IMR-90 (cell line): ENCODE data around the gene LUC7L. TPM values are rescaled to one million over a fixed set of nuclear protein-coding genes. Genes with fewer than 3 reads are reported as not detected.

ENCODE experiments used
- ATAC-seq: fragments of 200-7000 bp; cut with Tn5 transposase; 2 replicates; pipeline ENCODE4 v1.9.1; 2020; ENCODE audit warnings: low read depth, mild to moderate bottlenecking, moderate library complexity
- BruUV-seq: library from RNA; stranded (reverse); fragments of 400-500 nt; replicated peaks from 2 replicates; lab custom pipeline; 2021; lab: Mats Ljungman, UMichigan
- CTCF ChIA-PET: fragments of 300-600 bp; formaldehyde crosslinking; extraction: SDS; loops from one replicate; lab custom pipeline; 2021; ENCODE audit warnings: antibody characterized with exemption; lab: Yijun Ruan, JAX
- POLR2A ChIA-PET: fragments of 300-600 bp; sonication (Branson Sonifier 250); formaldehyde crosslinking; loops from one replicate; lab custom pipeline; 2022; ENCODE audit warnings: antibody characterized with exemption; ENCODE audit not compliant: unreplicated experiment; lab: Charles Lee
- DNase-seq: peaks from one replicate; pipeline ENCODE4 v3.0.0; 2013
- H2AFZ ChIP-seq: replicated peaks from 2 replicates; pipeline ENCODE3; 2013; ENCODE audit warnings: low read length, mild to moderate bottlenecking; ENCODE audit not compliant: poor library complexity
- H2AK5ac ChIP-seq: 2 replicates; pipeline ENCODE4 v1.6.1; 2013; ENCODE audit warnings: low read depth, low read length, inconsistent platforms
- H2AK9ac ChIP-seq: replicated peaks from 2 replicates; pipeline ENCODE3; 2013; ENCODE audit warnings: mild to moderate bottlenecking, low read depth, low read length, moderate library complexity; ENCODE audit not compliant: poor library complexity
- H2BK120ac ChIP-seq: 2 replicates; pipeline ENCODE4 v1.6.1; 2013; ENCODE audit warnings: low read depth, low read length, inconsistent platforms
- H2BK15ac ChIP-seq: 3 replicates; pipeline ENCODE4 v1.6.1; 2013; ENCODE audit warnings: low read depth, low read length, inconsistent platforms
- H2BK20ac ChIP-seq: 2 replicates; pipeline ENCODE4 v1.6.1; 2013; ENCODE audit warnings: low read depth, mild to moderate bottlenecking, inconsistent platforms, low read length, moderate library complexity
- H2BK5ac ChIP-seq: 2 replicates; pipeline ENCODE4 v1.6.1; 2013; ENCODE audit warnings: mild to moderate bottlenecking, low read depth, low read length, inconsistent platforms; ENCODE audit not compliant: poor library complexity, severe bottlenecking
- H3K14ac ChIP-seq: replicated peaks from 2 replicates; pipeline ENCODE4 v1.6.1; 2013; ENCODE audit warnings: low read depth, low read length, inconsistent platforms
- H3K18ac ChIP-seq: 2 replicates; pipeline ENCODE4 v1.6.1; 2013; ENCODE audit warnings: low read depth, low read length, control low read depth
- H3K23ac ChIP-seq: 2 replicates; pipeline ENCODE4 v1.6.1; 2013; ENCODE audit warnings: low read depth, low read length, inconsistent platforms
- H3K27ac ChIP-seq: 2 replicates; pipeline ENCODE4 v1.5.1; 2013; ENCODE audit warnings: mild to moderate bottlenecking, control low read depth, low read length; ENCODE audit not compliant: insufficient read depth
- H3K27me3 ChIP-seq: 2 replicates; pipeline ENCODE4 v1.6.1; 2013; ENCODE audit warnings: low read length; ENCODE audit not compliant: control insufficient read depth, insufficient read depth
- H3K36me3 ChIP-seq: 2 replicates; pipeline ENCODE4 v1.6.1; 2013; ENCODE audit warnings: low read length, mixed read lengths; ENCODE audit not compliant: control insufficient read depth, insufficient read depth
- H3K4ac ChIP-seq: 2 replicates; pipeline ENCODE4 v1.6.1; 2013; ENCODE audit warnings: low read depth, low read length, inconsistent platforms
- H3K4me1 ChIP-seq: 2 replicates; pipeline ENCODE4 v1.6.1; 2013; ENCODE audit warnings: low read length, mixed read lengths; ENCODE audit not compliant: control insufficient read depth, insufficient read depth
- H3K4me2 ChIP-seq: 2 replicates; pipeline ENCODE4 v1.6.1; 2013; ENCODE audit warnings: low read depth, mild to moderate bottlenecking, control low read depth, low read length, moderate library complexity
- H3K4me3 ChIP-seq: 2 replicates; pipeline ENCODE4 v1.5.1; 2013; ENCODE audit warnings: low read depth, mild to moderate bottlenecking, control low read depth, low read length, moderate library complexity; ENCODE audit not compliant: insufficient read depth
- H3K56ac ChIP-seq: 2 replicates; pipeline ENCODE4 v1.6.1; 2013; ENCODE audit warnings: low read length, inconsistent platforms; ENCODE audit not compliant: insufficient read depth; ENCODE audit errors: extremely low read depth
- H3K79me1 ChIP-seq, 2 experiments: 2 replicates each; pipeline ENCODE4 v1.6.1; 2013; ENCODE audit warnings: low read length in 2 of 2, inconsistent platforms in 1 of 2, low read depth in 1 of 2
- H3K9ac ChIP-seq: 2 replicates; pipeline ENCODE4 v1.6.1; 2013; ENCODE audit warnings: low read depth, low read length, control low read depth
- H3K9me1 ChIP-seq: 2 replicates; pipeline ENCODE4 v1.6.1; 2013; ENCODE audit warnings: low read length, inconsistent platforms; ENCODE audit not compliant: insufficient read depth
- H3K9me3 ChIP-seq: 2 replicates; pipeline ENCODE4 v1.6.1; 2013; ENCODE audit warnings: low read length; ENCODE audit not compliant: control insufficient read depth, insufficient read depth
- H4K20me1 ChIP-seq: 2 replicates; pipeline ENCODE4 v1.6.1; 2013; ENCODE audit warnings: low read length, inconsistent platforms; ENCODE audit not compliant: insufficient read depth
- H4K5ac ChIP-seq: 2 replicates; pipeline ENCODE4 v1.6.1; 2013; ENCODE audit warnings: mild to moderate bottlenecking, low read depth, low read length, control low read depth
- H4K8ac ChIP-seq, 2 experiments: 2 replicates each; pipeline ENCODE4 v1.6.1; 2013; ENCODE audit warnings: low read depth in 2 of 2, low read length in 2 of 2, control low read depth in 1 of 2, inconsistent platforms in 1 of 2
- H4K91ac ChIP-seq: 2 replicates; pipeline ENCODE4 v1.6.1; 2013; ENCODE audit warnings: low read depth, low read length, inconsistent platforms; ENCODE audit not compliant: insufficient read depth
- RFX5 ChIP-seq: IDR thresholded peaks from 2 replicates; pipeline ENCODE4 v1.8.0; 2012; ENCODE audit warnings: low read depth, mild to moderate bottlenecking, low read length, moderate library complexity
- WGBS, 2 experiments: methylation state at CpG; one replicate each; pipeline versions ENCODE4 v1.1.5 to v1.1.7; 2013; ENCODE audit warnings: missing lambda C conversion rate in 2 of 2; ENCODE audit not compliant: insufficient read length in 1 of 2; ENCODE audit errors: extremely low coverage in 2 of 2; 5-methylcytosine and 5-hydroxymethylcytosine counted together
- dilution Hi-C: fragments of 300-500 bp; cut with HindIII; formaldehyde crosslinking; loops from one replicate; pipeline ENCODE4 v1.14.3; 2018; ENCODE audit warnings: low sequenced_read_pairs; ENCODE audit not compliant: unreplicated experiment
- in situ Hi-C: fragments of 300-500 bp; cut with MboI; formaldehyde crosslinking; loops from 3 replicates; pipeline ENCODE4 v1.14.3; 2019; ENCODE audit warnings: low sequenced_read_pairs, inconsistent platforms, mixed read lengths
- intact Hi-C: fragments of 100-400 bp; cut with micrococcal nuclease; formaldehyde crosslinking; loops from 2 replicates; pipeline ENCODE4 v1.10.0; 2022
- polyA plus RNA-seq, 3 experiments: library from polyadenylated mRNA; depleted of rRNA; stranded (reverse); fragments of >200 nt; gene quantifications; 2 replicates each; pipeline ENCODE4 v1.2.3, GENCODE V29; 2012; ENCODE audit warnings: low replicate concordance in 1 of 3
- total RNA-seq: library from RNA; depleted of rRNA; stranded (reverse); fragments of >200 nt; gene quantifications from 2 replicates; pipeline ENCODE4 v1.2.3, GENCODE V29; 2012
- TF ChIP-seq, protein P1 (sequence below): fragments of 150-350 bp; IDR thresholded peaks from 2 replicates; pipeline ENCODE4 v1.6.1; 2016; ENCODE audit warnings: low read depth, mild to moderate bottlenecking, low read length, moderate library complexity, borderline replicate concordance

Gene LUC7L
- total and polyA plus RNA-seq, 2 of the 4 experiments (the other 2 are of a cell fraction), result 21.5 to 55.6 TPM

DNA sequence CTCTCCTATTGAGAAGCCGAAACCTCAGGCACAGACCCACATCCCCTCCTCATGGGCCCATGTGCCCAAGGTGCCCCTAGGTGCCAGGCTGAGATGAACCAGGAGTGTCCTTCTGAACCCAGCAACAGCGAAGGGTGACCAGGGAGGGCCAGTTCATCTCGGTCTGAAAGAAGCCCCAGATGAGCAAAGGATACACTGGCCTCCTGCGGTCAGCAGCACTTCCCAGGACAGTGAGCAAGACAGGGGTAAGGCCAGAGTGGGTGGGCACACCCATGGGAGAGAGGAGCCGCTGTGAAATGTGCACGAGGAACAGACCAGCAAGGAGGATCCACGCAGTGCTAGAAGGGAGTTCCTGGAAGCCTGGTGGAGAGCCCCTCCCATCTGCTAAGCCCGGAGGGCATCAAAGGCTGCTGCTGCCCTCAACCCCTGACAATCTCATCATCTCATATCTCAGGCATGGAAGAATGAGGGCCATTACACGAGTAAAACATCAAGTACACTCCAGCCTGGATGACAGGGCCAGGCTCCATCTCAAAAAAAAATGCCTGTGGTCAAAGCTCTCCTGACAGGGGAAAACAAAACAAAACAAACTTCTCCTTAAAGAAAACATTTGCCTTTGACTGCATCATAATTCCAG lies 80.1 kb downstream of the LUC7L start:
- BruUV-seq, result no TSS peak
- no peaks in the 10 kb centered on the region for H4K20me1 ChIP-seq
- H3K9ac ChIP-seq, result no peak overlapping the region
- ChIA-PET CTCF (interaction anchor here (1.3 kb wide), 1 partner anchor 52 kb away, joined by 4 read pairs; no protein-coding TSS in a partner anchor), POLR2A (interaction anchor here (1.0 kb wide), 1 partner anchor 42 kb away, joined by 3 read pairs; no protein-coding TSS in a partner anchor)
- peak overlapping the region; percentile 18; the same call in 1 of the 2 replicates for H3K4me2 ChIP-seq
- H2BK120ac ChIP-seq, result peak overlapping the region; percentile 39; the same call in 1 of the 2 replicates
- H4K91ac ChIP-seq, result 0 out of 2 replicates have a peak overlapping the region, but pooled peaks have one; percentile 22
- peak overlapping the region; percentile 61 for H2AK9ac ChIP-seq
- H3K14ac ChIP-seq, result peak overlapping the region; percentile 54; the same call in 1 of the 2 replicates
- H3K27ac ChIP-seq, result no peak overlapping the region
- peak overlapping the region; percentile 56; the same call in 1 of the 2 replicates for H2AK5ac ChIP-seq
- H3K23ac ChIP-seq, result no peak overlapping the region; the same call in 1 of the 2 replicates
- no peak overlapping the region for H2BK5ac ChIP-seq
- H2AFZ ChIP-seq, result peak overlapping the region; percentile 66
- H3K4me3 ChIP-seq, result no peak overlapping the region
- H3K9me3 ChIP-seq, result no peaks in the 10 kb centered on the region
- peaks cover 6% of the 10 kb centered on the region; the same call in 1 of the 2 replicates for H3K9me1 ChIP-seq
- peak overlapping the region; percentile 68 for H3K4ac ChIP-seq
- dilution Hi-C loops (no loop called here), intact Hi-C loops (no loop called here), in situ Hi-C loops (no loop called here)
- ATAC-seq (peak; percentile 83), DNase-seq (peak; percentile 52)
- no peak overlapping the region for H4K8ac ChIP-seq
- peaks cover 8% of the 10 kb centered on the region; the same call in 1 of the 2 replicates for H3K4me1 ChIP-seq
- H2BK15ac ChIP-seq, result no peak overlapping the region
- 40% methylated on average over 5 of the region's 9 CpGs; no CpG with 5 or more reads in 1 of the 2 experiments for WGBS, 2 experiments
- no peak overlapping the region for H4K5ac ChIP-seq
- H3K56ac ChIP-seq, result no peak overlapping the region
- TF ChIP-seq, protein P1, sequence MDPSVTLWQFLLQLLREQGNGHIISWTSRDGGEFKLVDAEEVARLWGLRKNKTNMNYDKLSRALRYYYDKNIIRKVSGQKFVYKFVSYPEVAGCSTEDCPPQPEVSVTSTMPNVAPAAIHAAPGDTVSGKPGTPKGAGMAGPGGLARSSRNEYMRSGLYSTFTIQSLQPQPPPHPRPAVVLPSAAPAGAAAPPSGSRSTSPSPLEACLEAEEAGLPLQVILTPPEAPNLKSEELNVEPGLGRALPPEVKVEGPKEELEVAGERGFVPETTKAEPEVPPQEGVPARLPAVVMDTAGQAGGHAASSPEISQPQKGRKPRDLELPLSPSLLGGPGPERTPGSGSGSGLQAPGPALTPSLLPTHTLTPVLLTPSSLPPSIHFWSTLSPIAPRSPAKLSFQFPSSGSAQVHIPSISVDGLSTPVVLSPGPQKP, result no peak
- no peak for TF ChIP-seq RFX5
- no peak overlapping the region for H3K18ac ChIP-seq
- no peaks in the 10 kb centered on the region; the same call in 1 of the 2 replicates for H3K27me3 ChIP-seq
- peak overlapping the region; percentile 42; the same call in 1 of the 2 replicates for H2BK20ac ChIP-seq
- H3K36me3 ChIP-seq, result no peaks in the 10 kb centered on the region
- no peaks in the 10 kb centered on the region for H3K79me1 ChIP-seq
